Activated naive CD8-positive, alpha-beta T cell treated with anti-CD3 and anti-CD28 coated beads, Interleukin-2, amount 10 ng/mL, durations not matched to agents 7 days and 5 days (primary cell): ENCODE results near the gene RRP8. TPM values are rescaled to one million over a fixed set of nuclear protein-coding genes. Genes with fewer than 3 reads are reported as not detected.

ENCODE experiments used
- ATAC-seq: fragments of 150-1000 bp; cut with Tn5 transposase; one replicate; pipeline ENCODE4 v1.10.0; 2021; ENCODE audit warnings: low read depth, moderate library complexity
- POLR2A ChIA-PET: fragments of 350-600 bp; sonication (Branson Sonifier 250); formaldehyde crosslinking; loops from one replicate; lab custom pipeline; 2021; ENCODE audit warnings: antibody characterized with exemption; lab: Charles Lee
- DNase-seq: peaks from one replicate; pipeline ENCODE4 v3.0.0; 2021
- H3K27ac Mint-ChIP-seq: one replicate; pipeline ENCODE4 v1.8.0; 2022; ENCODE audit warnings: mild to moderate bottlenecking, mixed read lengths
- H3K27me3 Mint-ChIP-seq: one replicate; pipeline ENCODE4 v1.8.0; 2022; ENCODE audit warnings: mild to moderate bottlenecking, moderate library complexity, mixed read lengths
- H3K36me3 Mint-ChIP-seq: one replicate; pipeline ENCODE4 v1.8.0; 2021; ENCODE audit warnings: mild to moderate bottlenecking, mixed read lengths
- H3K4me1 Mint-ChIP-seq: one replicate; pipeline ENCODE4 v1.8.0; 2021; ENCODE audit warnings: mixed read lengths
- H3K4me3 Mint-ChIP-seq: one replicate; pipeline ENCODE4 v1.8.0; 2022; ENCODE audit warnings: mild to moderate bottlenecking, moderate library complexity, mixed read lengths
- H3K9me3 Mint-ChIP-seq: one replicate; pipeline ENCODE4 v1.8.0; 2021; ENCODE audit warnings: mixed read lengths
- total RNA-seq, 2 experiments: library from RNA; stranded (reverse); gene quantifications; one replicate each; pipeline ENCODE4 v1.2.3, GENCODE V29; 2021

Gene RRP8
- total RNA-seq, 2 experiments from 2014 or later = 31.7 to 34.4 TPM

GRCh38 chr11:6545917-6546605 is 57.4 kb downstream of the RRP8 start:
- H3K27ac Mint-ChIP-seq = no peak overlapping the region
- ATAC-seq (no peak), DNase-seq (no peak)
- H3K9me3 Mint-ChIP-seq = no peaks in the 10 kb centered on the region
- H3K4me1 Mint-ChIP-seq = peaks cover 19% of the 10 kb centered on the region
- peaks cover 2% of the 10 kb centered on the region for H3K36me3 Mint-ChIP-seq
- no peak overlapping the region for H3K4me3 Mint-ChIP-seq
- POLR2A ChIA-PET = no interaction called here
- H3K27me3 Mint-ChIP-seq = no peaks in the 10 kb centered on the region

Other genes starting within 250 kb of the RRP8 start
- gene SMPD1, start 213.1 kb downstream of the RRP8 start, total RNA-seq = 10 to 100 TPM; 40.7 to 42.6 TPM
- gene APBB1, start 184.5 kb downstream of the RRP8 start, total RNA-seq = 10 to 100 TPM; 64.0 to 69.2 TPM
- gene HPX, start 162.6 kb downstream of the RRP8 start, total RNA-seq = 1 to 10 TPM in 1 of 2 experiments, under 1 TPM in 1; 0.58 to 1.3 TPM
- gene TRIM3, start 129.7 kb downstream of the RRP8 start, total RNA-seq = 10 to 100 TPM; 11.8 to 11.9 TPM
- gene ARFIP2, start 122.3 kb downstream of the RRP8 start, total RNA-seq = 10 to 100 TPM; 44.3 to 44.6 TPM
- 10 to 100 TPM; 41.3 to 47.0 TPM for gene TIMM10B, start 122.1 kb downstream of the RRP8 start, total RNA-seq
- 10 to 100 TPM; 32.3 to 35.5 TPM for gene DNHD1, start 106.3 kb downstream of the RRP8 start, total RNA-seq
- gene ILK, start 158 bp upstream of the RRP8 start, total RNA-seq = 100 to 1,000 TPM; 195 to 207 TPM
- 100 to 1,000 TPM; 154 to 156 TPM for gene TAF10, start 8.6 kb upstream of the RRP8 start, total RNA-seq
- gene TPP1, start 15.8 kb upstream of the RRP8 start, total RNA-seq = 100 to 1,000 TPM; 114 to 120 TPM
- gene DCHS1, start 52.2 kb upstream of the RRP8 start, total RNA-seq = 1 to 10 TPM; 2.1 to 2.5 TPM
- 10 to 100 TPM; 50.9 to 51.4 TPM for gene MRPL17, start 79.7 kb upstream of the RRP8 start, total RNA-seq
- not detected for gene OR2AG2, start 168.4 kb upstream of the RRP8 start, total RNA-seq
- gene OR2AG1, start 179.4 kb upstream of the RRP8 start, total RNA-seq = not detected
- under 1 TPM in 1 of 2 experiments, not detected in 1; 0.08 TPM for gene OR6A2, start 196.1 kb upstream of the RRP8 start, total RNA-seq
- not detected for gene OR10A5, start 242.1 kb upstream of the RRP8 start, total RNA-seq